T-helper 2 cell treated with Interferon-gamma antibody and Interleukin-4, amounts not matched to agents 5 μg/mL and 100 μg/mL, for 36 hours (primary cell): ENCODE data around the gene RHBDL2.
"Not testable (repeated sequence)": the region's sequence is repeated elsewhere in the genome, so short reads cannot be mapped to it uniquely, and the experiment has no call there.

Experiments used
- DNase-seq: peaks from one replicate; pipeline ENCODE4 v3.0.0; 2021; ENCODE audit warnings: low spot score
- H3K27ac Mint-ChIP-seq: one replicate; pipeline ENCODE4 v1.8.0; 2021; ENCODE audit warnings: mild to moderate bottlenecking, mixed read lengths
- H3K27me3 Mint-ChIP-seq: one replicate; pipeline ENCODE4 v1.8.0; 2021; ENCODE audit warnings: low read depth, mixed read lengths
- H3K36me3 Mint-ChIP-seq: one replicate; pipeline ENCODE4 v1.8.0; 2021; ENCODE audit warnings: low read depth, mixed read lengths
- H3K4me1 Mint-ChIP-seq: one replicate; pipeline ENCODE4 v1.8.0; 2021; ENCODE audit warnings: low read depth, mixed read lengths
- H3K4me3 Mint-ChIP-seq: one replicate; pipeline ENCODE4 v1.8.0; 2022; ENCODE audit warnings: mild to moderate bottlenecking, moderate library complexity, mixed read lengths
- H3K9me3 Mint-ChIP-seq: one replicate; pipeline ENCODE4 v1.8.0; 2021; ENCODE audit warnings: mixed read lengths

Gene RHBDL2

GRCh38 chr1:38918568-38918967, 23.1 kb downstream of the RHBDL2 start:
- H3K4me3 Mint-ChIP-seq, result no peak overlapping the region
- no peak for DNase-seq
- H3K4me1 Mint-ChIP-seq, result no peaks in the 10 kb centered on the region
- H3K27me3 Mint-ChIP-seq, result no peaks in the 10 kb centered on the region
- H3K9me3 Mint-ChIP-seq, result no peaks in the 10 kb centered on the region
- no peaks in the 10 kb centered on the region for H3K36me3 Mint-ChIP-seq
- no peak overlapping the region for H3K27ac Mint-ChIP-seq

GRCh38 chr1:38917772-38918171, 23.9 kb downstream of the RHBDL2 start:
- Mint-ChIP-seq H3K27ac (no peak overlapping the region), H3K4me3 (no peak overlapping the region), H3K9me3 (no peaks in the 10 kb centered on the region), H3K27me3 (no peaks in the 10 kb centered on the region), H3K36me3 (no peaks in the 10 kb centered on the region), H3K4me1 (no peaks in the 10 kb centered on the region)
- DNase-seq, result no peak

GRCh38 chr1:38917337-38917736, 24.3 kb downstream of the RHBDL2 start:
- H3K27ac Mint-ChIP-seq, result no peak overlapping the region
- no peak overlapping the region for H3K4me3 Mint-ChIP-seq
- no peaks in the 10 kb centered on the region for H3K9me3 Mint-ChIP-seq
- no peaks in the 10 kb centered on the region for H3K27me3 Mint-ChIP-seq
- no peaks in the 10 kb centered on the region for H3K36me3 Mint-ChIP-seq
- H3K4me1 Mint-ChIP-seq, result no peaks in the 10 kb centered on the region
- DNase-seq, result no peak

- Mint-ChIP-seq H3K27me3 (no peaks in the 10 kb centered on the region), H3K4me1 (no peaks in the 10 kb centered on the region), H3K27ac (no peak overlapping the region), H3K4me3 (no peak overlapping the region), H3K36me3 (no peaks in the 10 kb centered on the region), H3K9me3 (no peaks in the 10 kb centered on the region)
- no peak for DNase-seq
Measured at GRCh38 chr1:38915352-38915948, 26.2 kb downstream of the RHBDL2 start.

GRCh38 chr1:38914908-38915307, 26.7 kb downstream of the RHBDL2 start:
- not testable (repeated sequence) for H3K36me3 Mint-ChIP-seq, H3K27me3 Mint-ChIP-seq

GRCh38 chr1:38908821-38909220, 32.8 kb downstream of the RHBDL2 start:
- Mint-ChIP-seq H3K4me1 (no peaks in the 10 kb centered on the region), H3K9me3 (peaks cover 5% of the 10 kb centered on the region), H3K27ac (no peak overlapping the region), H3K4me3 (no peak overlapping the region), H3K27me3 (no peaks in the 10 kb centered on the region), H3K36me3 (peaks cover 3% of the 10 kb centered on the region)
- DNase-seq, result no peak

More at GRCh38 chr1:38914908-38915307, 26.7 kb downstream of the RHBDL2 start:
- H3K27ac Mint-ChIP-seq, H3K9me3 Mint-ChIP-seq, H3K4me3 Mint-ChIP-seq, H3K4me1 Mint-ChIP-seq, DNase-seq: not testable (repeated sequence)

- Mint-ChIP-seq H3K27ac (no peak overlapping the region), H3K4me3 (no peak overlapping the region), H3K27me3 (no peaks in the 10 kb centered on the region), H3K36me3 (peaks cover 3% of the 10 kb centered on the region), H3K9me3 (peaks cover 5% of the 10 kb centered on the region), H3K4me1 (no peaks in the 10 kb centered on the region)
- DNase-seq, result no peak
Measured at GRCh38 chr1:38905985-38906384, 35.6 kb downstream of the RHBDL2 start.

GRCh38 chr1:38899560-38899959, 42.1 kb downstream of the RHBDL2 start:
- Mint-ChIP-seq H3K27ac (no peak overlapping the region), H3K27me3 (no peaks in the 10 kb centered on the region), H3K4me3 (no peak overlapping the region), H3K9me3 (no peaks in the 10 kb centered on the region), H3K4me1 (peaks cover 7% of the 10 kb centered on the region), H3K36me3 (no peaks in the 10 kb centered on the region)
- DNase-seq, result no peak

GRCh38 chr1:38898653-38899230, 42.9 kb downstream of the RHBDL2 start:
- Mint-ChIP-seq H3K9me3 (no peaks in the 10 kb centered on the region), H3K27me3 (no peaks in the 10 kb centered on the region), H3K27ac (no peak overlapping the region), H3K4me3 (no peak overlapping the region), H3K4me1 (peaks cover 7% of the 10 kb centered on the region), H3K36me3 (no peaks in the 10 kb centered on the region)
- no peak for DNase-seq

- Mint-ChIP-seq H3K9me3 (no peaks in the 10 kb centered on the region), H3K27ac (no peak overlapping the region), H3K27me3 (no peaks in the 10 kb centered on the region), H3K4me3 (no peak overlapping the region), H3K4me1 (peaks cover 7% of the 10 kb centered on the region), H3K36me3 (no peaks in the 10 kb centered on the region)
- DNase-seq, result no peak
Measured at GRCh38 chr1:38896169-38896568, 45.5 kb downstream of the RHBDL2 start.

GRCh38 chr1:38892976-38893375, 48.7 kb downstream of the RHBDL2 start:
- DNase-seq, result no peak
- Mint-ChIP-seq H3K4me3 (no peak overlapping the region), H3K4me1 (no peaks in the 10 kb centered on the region), H3K36me3 (no peaks in the 10 kb centered on the region), H3K9me3 (no peaks in the 10 kb centered on the region), H3K27me3 (peaks cover under 1% of the 10 kb centered on the region), H3K27ac (no peak overlapping the region)

- Mint-ChIP-seq H3K27ac (no peak overlapping the region), H3K36me3 (no peaks in the 10 kb centered on the region), H3K4me1 (no peaks in the 10 kb centered on the region), H3K9me3 (no peaks in the 10 kb centered on the region), H3K27me3 (peaks cover 3% of the 10 kb centered on the region), H3K4me3 (no peak overlapping the region)
- DNase-seq, result no peak
Measured at GRCh38 chr1:38891753-38892152, 49.9 kb downstream of the RHBDL2 start.

GRCh38 chr1:38889589-38889988, 52.0 kb downstream of the RHBDL2 start:
- H3K27me3 Mint-ChIP-seq, result peaks cover 11% of the 10 kb centered on the region
- no peaks in the 10 kb centered on the region for H3K4me1 Mint-ChIP-seq
- no peak for DNase-seq
- H3K36me3 Mint-ChIP-seq, result no peaks in the 10 kb centered on the region
- no peaks in the 10 kb centered on the region for H3K9me3 Mint-ChIP-seq
- no peak overlapping the region for H3K27ac Mint-ChIP-seq
- H3K4me3 Mint-ChIP-seq, result no peak overlapping the region

GRCh38 chr1:38888423-38889333, 53.0 kb downstream of the RHBDL2 start:
- H3K9me3 Mint-ChIP-seq, result no peaks in the 10 kb centered on the region
- no peaks in the 10 kb centered on the region for H3K36me3 Mint-ChIP-seq
- no peaks in the 10 kb centered on the region for H3K4me1 Mint-ChIP-seq
- peaks cover 11% of the 10 kb centered on the region for H3K27me3 Mint-ChIP-seq
- no peak overlapping the region for H3K27ac Mint-ChIP-seq
- no peak overlapping the region for H3K4me3 Mint-ChIP-seq
- DNase-seq, result no peak
